GM23338 (cell line): ENCODE measurements around the gene B4GALNT4. TPM values are rescaled to one million over a fixed set of nuclear protein-coding genes. Genes with fewer than 3 reads are reported as not detected.

Experiments
- ATAC-seq: fragments of 200-7000 bp; cut with Tn5 transposase; 3 replicates; pipeline ENCODE4 v1.9.1; 2020
- DNase-seq: peaks from one replicate; pipeline ENCODE4 v3.0.0-alpha.2; 2015; ENCODE audit warnings: low spot score
- H2AFZ ChIP-seq: fragments of 200-600 bp; sonication (generic); 2 replicates; pipeline ENCODE4 v1.8.0; 2016; ENCODE audit warnings: antibody characterized with exemption, mild to moderate bottlenecking, moderate library complexity
- H3F3A ChIP-seq: fragments of 200-600 bp; sonication (generic); replicated peaks from 2 replicates; pipeline ENCODE4 v1.8.0; 2017; ENCODE audit warnings: antibody characterized with exemption, mixed run types, low read depth
- H3K27ac ChIP-seq: fragments of 200-600 bp; sonication (generic); 2 replicates; pipeline ENCODE4 v1.6.1; 2016; ENCODE audit warnings: low read depth
- H3K27me3 ChIP-seq: fragments of 200-600 bp; sonication (generic); 2 replicates; pipeline ENCODE4 v1.8.0; 2016; ENCODE audit warnings: mild to moderate bottlenecking, mixed run types, moderate library complexity; ENCODE audit not compliant: insufficient read depth
- H3K36me3 ChIP-seq: fragments of 200-600 bp; sonication (generic); 2 replicates; pipeline ENCODE4 v1.8.0; 2016; ENCODE audit warnings: mild to moderate bottlenecking; ENCODE audit not compliant: insufficient read depth
- H3K4me1 ChIP-seq: fragments of 200-600 bp; sonication (generic); 2 replicates; pipeline ENCODE4 v1.8.0; 2016; ENCODE audit warnings: mild to moderate bottlenecking, moderate library complexity; ENCODE audit not compliant: insufficient read depth
- H3K4me2 ChIP-seq: fragments of 200-600 bp; sonication (generic); 2 replicates; pipeline ENCODE4 v1.7.1; 2017; ENCODE audit warnings: mixed run types
- H3K4me3 ChIP-seq: fragments of 200-600 bp; sonication (generic); 2 replicates; pipeline ENCODE4 v1.6.1; 2016; ENCODE audit warnings: mixed run types
- H3K79me2 ChIP-seq: fragments of 200-600 bp; sonication (generic); replicated peaks from 2 replicates; pipeline ENCODE4 v1.8.0; 2017; ENCODE audit warnings: mild to moderate bottlenecking; ENCODE audit not compliant: insufficient read depth
- H3K9me2 ChIP-seq: fragments of 200-600 bp; sonication (generic); 2 replicates; pipeline ENCODE4 v1.8.0; 2017; ENCODE audit not compliant: insufficient read depth
- H4K20me1 ChIP-seq: fragments of 200-600 bp; sonication (generic); replicated peaks from 2 replicates; pipeline ENCODE4 v1.8.0; 2017; ENCODE audit warnings: mild to moderate bottlenecking; ENCODE audit not compliant: insufficient read depth
- H3K27ac Mint-ChIP-seq: 2 replicates; pipeline ENCODE4 v1.8.0; 2020; ENCODE audit warnings: inconsistent platforms, mild to moderate bottlenecking, moderate library complexity, mixed read lengths
- H3K27me3 Mint-ChIP-seq: 3 replicates; pipeline ENCODE4 v1.8.0; 2022; ENCODE audit warnings: low read depth, mild to moderate bottlenecking, moderate library complexity, mixed read lengths, inconsistent platforms; ENCODE audit not compliant: insufficient read depth, poor library complexity
- H3K36me3 Mint-ChIP-seq: 3 replicates; pipeline ENCODE4 v1.8.0; 2021; ENCODE audit warnings: low read depth, mild to moderate bottlenecking, inconsistent platforms, moderate library complexity, mixed read lengths
- H3K4me1 Mint-ChIP-seq: 3 replicates; pipeline ENCODE4 v1.8.0; 2020; ENCODE audit warnings: mild to moderate bottlenecking, inconsistent platforms, mixed read lengths
- H3K4me3 Mint-ChIP-seq: 3 replicates; pipeline ENCODE4 v1.8.0; 2021; ENCODE audit warnings: moderate library complexity, mild to moderate bottlenecking, inconsistent platforms, mixed read lengths
- H3K9me3 Mint-ChIP-seq: 3 replicates; pipeline ENCODE4 v1.8.0; 2020; ENCODE audit warnings: moderate library complexity, mild to moderate bottlenecking, inconsistent platforms, mixed read lengths
- CREB1 ChIP-seq: fragments of 250-450 bp; sonication (Bioruptor Pico); IDR thresholded peaks from 2 replicates; pipeline ENCODE4 v1.5.0; 2020; ENCODE audit warnings: low read depth, mild to moderate bottlenecking, moderate library complexity
- CTCF ChIP-seq, 2 experiments: fragments of 200-600 bp in 1 of 2; sonication (generic) in 1 of 2; conservative IDR thresholded peaks; 2 replicates each; pipeline versions ENCODE4 v1.5.1 to v1.6.1; 2016 to 2017; ENCODE audit warnings: antibody characterized with exemption in 2 of 2, low read depth in 2 of 2, mild to moderate bottlenecking in 2 of 2, moderate library complexity in 1 of 2
- EZH2phosphoT487 ChIP-seq: fragments of 200-600 bp; sonication (generic); IDR thresholded peaks from one replicate; pipeline ENCODE4 v1.8.1; 2018; ENCODE audit warnings: antibody characterized with exemption; ENCODE audit not compliant: unreplicated experiment
- POLR2AphosphoS5 ChIP-seq: IDR thresholded peaks from 2 replicates; pipeline ENCODE4 v1.6.1; 2016; ENCODE audit warnings: antibody characterized with exemption, low read depth
- REST ChIP-seq: IDR thresholded peaks from one replicate; pipeline ENCODE4 v1.6.1; 2018; ENCODE audit warnings: antibody characterized with exemption; ENCODE audit not compliant: unreplicated experiment
- STAT1 ChIP-seq: IDR thresholded peaks from one replicate; pipeline ENCODE4 v1.6.1; 2016; ENCODE audit warnings: antibody characterized with exemption; ENCODE audit not compliant: unreplicated experiment
- ZNF114 ChIP-seq: fragments of 250-450 bp; sonication (Bioruptor Pico); IDR thresholded peaks from 2 replicates; pipeline ENCODE4 v1.5.0; 2020; ENCODE audit warnings: mild to moderate bottlenecking, moderate library complexity
- ZNF331 ChIP-seq: fragments of 250-450 bp; sonication (Bioruptor Pico); IDR thresholded peaks from 2 replicates; pipeline ENCODE4 v1.5.0; 2020; ENCODE audit warnings: low read depth, mild to moderate bottlenecking, moderate library complexity
- polyA plus RNA-seq: library from polyadenylated mRNA; unstranded; fragments of >200 nt; fragmentation: Nextera tagmentation; extraction: Ambion mirVana; gene quantifications from 2 replicates; pipeline ENCODE4 v1.2.1, GENCODE V29; 2016
- total RNA-seq: library from RNA; depleted of rRNA; stranded (reverse); fragments of >200 nt; shearing (Covaris generic); gene quantifications from 2 replicates; pipeline ENCODE4 v1.2.3, GENCODE V29; 2014
- TF ChIP-seq, protein P1 (sequence below): fragments of 250-450 bp; sonication (Bioruptor Pico); IDR thresholded peaks from 2 replicates; pipeline ENCODE4 v1.5.0; 2020; ENCODE audit warnings: mild to moderate bottlenecking, moderate library complexity

Gene B4GALNT4
- total and polyA plus RNA-seq, 2 experiments from 2014 or later, result 49.9 to 92.6 TPM

GRCh38 chr11:409008-409599, 39.8 kb downstream of the B4GALNT4 start:
- Histone ChIP-seq H3K4me1 (no peaks in the 10 kb centered on the region), H4K20me1 (no peaks in the 10 kb centered on the region; the same call in 1 of the 2 replicates), H2AFZ (no peak overlapping the region), H3K79me2 (0 out of 2 replicates have a peak, but pooled peaks cover 2% of the 10 kb centered on the region), H3K27me3 (no peaks in the 10 kb centered on the region), H3K36me3 (no peaks in the 10 kb centered on the region), H3K27ac (no peak overlapping the region), H3K4me2 (no peak overlapping the region), H3F3A (no peaks in the 10 kb centered on the region), H3K4me3 (no peak overlapping the region), H3K9me2 (no peaks in the 10 kb centered on the region)
- TF ChIP-seq REST (no peak), ZNF114 (CRISPR knock-in tag) (no peak), STAT1 (no peak), ZNF331 (CRISPR knock-in tag) (no peak), EZH2phosphoT487 (no peak), CREB1 (CRISPR knock-in tag) (no peak), CTCF (conservative IDR thresholded peaks at IDR 0.05; ENCODE audit: low read depth in 2 of 2) (no peak), POLR2AphosphoS5 (no peak)
- TF ChIP-seq, protein P1, sequence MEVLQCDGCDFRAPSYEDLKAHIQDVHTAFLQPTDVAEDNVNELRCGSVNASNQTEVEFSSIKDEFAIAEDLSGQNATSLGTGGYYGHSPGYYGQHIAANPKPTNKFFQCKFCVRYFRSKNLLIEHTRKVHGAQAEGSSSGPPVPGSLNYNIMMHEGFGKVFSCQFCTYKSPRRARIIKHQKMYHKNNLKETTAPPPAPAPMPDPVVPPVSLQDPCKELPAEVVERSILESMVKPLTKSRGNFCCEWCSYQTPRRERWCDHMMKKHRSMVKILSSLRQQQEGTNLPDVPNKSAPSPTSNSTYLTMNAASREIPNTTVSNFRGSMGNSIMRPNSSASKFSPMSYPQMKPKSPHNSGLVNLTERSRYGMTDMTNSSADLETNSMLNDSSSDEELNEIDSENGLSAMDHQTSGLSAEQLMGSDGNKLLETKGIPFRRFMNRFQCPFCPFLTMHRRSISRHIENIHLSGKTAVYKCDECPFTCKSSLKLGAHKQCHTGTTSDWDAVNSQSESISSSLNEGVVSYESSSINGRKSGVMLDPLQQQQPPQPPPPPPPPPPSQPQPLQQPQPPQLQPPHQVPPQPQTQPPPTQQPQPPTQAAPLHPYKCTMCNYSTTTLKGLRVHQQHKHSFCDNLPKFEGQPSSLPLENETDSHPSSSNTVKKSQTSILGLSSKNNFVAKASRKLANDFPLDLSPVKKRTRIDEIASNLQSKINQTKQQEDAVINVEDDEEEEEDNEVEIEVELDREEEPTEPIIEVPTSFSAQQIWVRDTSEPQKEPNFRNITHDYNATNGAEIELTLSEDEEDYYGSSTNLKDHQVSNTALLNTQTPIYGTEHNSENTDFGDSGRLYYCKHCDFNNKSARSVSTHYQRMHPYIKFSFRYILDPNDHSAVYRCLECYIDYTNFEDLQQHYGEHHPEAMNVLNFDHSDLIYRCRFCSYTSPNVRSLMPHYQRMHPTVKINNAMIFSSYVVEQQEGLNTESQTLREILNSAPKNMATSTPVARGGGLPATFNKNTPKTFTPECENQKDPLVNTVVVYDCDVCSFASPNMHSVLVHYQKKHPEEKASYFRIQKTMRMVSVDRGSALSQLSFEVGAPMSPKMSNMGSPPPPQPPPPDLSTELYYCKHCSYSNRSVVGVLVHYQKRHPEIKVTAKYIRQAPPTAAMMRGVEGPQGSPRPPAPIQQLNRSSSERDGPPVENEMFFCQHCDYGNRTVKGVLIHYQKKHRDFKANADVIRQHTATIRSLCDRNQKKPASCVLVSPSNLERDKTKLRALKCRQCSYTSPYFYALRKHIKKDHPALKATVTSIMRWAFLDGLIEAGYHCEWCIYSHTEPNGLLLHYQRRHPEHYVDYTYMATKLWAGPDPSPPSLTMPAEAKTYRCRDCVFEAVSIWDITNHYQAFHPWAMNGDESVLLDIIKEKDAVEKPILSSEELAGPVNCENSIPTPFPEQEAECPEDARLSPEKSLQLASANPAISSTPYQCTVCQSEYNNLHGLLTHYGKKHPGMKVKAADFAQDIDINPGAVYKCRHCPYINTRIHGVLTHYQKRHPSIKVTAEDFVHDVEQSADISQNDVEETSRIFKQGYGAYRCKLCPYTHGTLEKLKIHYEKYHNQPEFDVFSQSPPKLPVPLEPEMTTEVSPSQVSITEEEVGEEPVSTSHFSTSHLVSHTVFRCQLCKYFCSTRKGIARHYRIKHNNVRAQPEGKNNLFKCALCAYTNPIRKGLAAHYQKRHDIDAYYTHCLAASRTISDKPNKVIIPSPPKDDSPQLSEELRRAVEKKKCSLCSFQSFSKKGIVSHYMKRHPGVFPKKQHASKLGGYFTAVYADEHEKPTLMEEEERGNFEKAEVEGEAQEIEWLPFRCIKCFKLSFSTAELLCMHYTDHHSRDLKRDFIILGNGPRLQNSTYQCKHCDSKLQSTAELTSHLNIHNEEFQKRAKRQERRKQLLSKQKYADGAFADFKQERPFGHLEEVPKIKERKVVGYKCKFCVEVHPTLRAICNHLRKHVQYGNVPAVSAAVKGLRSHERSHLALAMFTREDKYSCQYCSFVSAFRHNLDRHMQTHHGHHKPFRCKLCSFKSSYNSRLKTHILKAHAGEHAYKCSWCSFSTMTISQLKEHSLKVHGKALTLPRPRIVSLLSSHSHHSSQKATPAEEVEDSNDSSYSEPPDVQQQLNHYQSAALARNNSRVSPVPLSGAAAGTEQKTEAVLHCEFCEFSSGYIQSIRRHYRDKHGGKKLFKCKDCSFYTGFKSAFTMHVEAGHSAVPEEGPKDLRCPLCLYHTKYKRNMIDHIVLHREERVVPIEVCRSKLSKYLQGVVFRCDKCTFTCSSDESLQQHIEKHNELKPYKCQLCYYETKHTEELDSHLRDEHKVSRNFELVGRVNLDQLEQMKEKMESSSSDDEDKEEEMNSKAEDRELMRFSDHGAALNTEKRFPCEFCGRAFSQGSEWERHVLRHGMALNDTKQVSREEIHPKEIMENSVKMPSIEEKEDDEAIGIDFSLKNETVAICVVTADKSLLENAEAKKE (CRISPR knock-in tag), result no peak
- Mint-ChIP-seq H3K36me3 (no peaks in the 10 kb centered on the region; the same call in 2 of the 3 replicates), H3K27me3 (peaks cover 11% of the 10 kb centered on the region), H3K4me3 (no peak overlapping the region), H3K27ac (no peak overlapping the region), H3K9me3 (peaks cover 4% of the 10 kb centered on the region; the same call in 2 of the 3 replicates), H3K4me1 (no peaks in the 10 kb centered on the region; the same call in 2 of the 3 replicates)
- ATAC-seq (no peak), DNase-seq (no peak)
